ENCODE results near the gene COG6.

COG6 gene

DNA sequence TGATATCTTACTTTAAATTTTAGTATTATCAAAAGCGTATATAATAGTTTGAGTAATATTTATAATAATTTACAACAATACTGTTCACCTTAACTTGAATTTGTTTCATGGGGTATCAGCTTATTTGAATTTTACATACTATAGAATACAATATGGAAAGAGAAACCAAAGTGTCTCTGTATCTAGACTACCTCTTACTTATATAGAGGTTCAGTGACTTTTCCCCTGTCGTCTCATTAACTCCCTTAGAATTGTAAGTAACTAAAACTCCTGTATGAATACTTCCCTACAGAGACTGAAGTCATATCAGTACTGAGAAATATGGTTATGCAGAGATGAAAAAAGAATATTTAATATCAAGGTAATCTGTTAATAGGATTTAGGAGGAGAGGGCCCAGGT lies 26.8 kb downstream of the COG6 start:
- no peak for DNase-seq (ENCODE audit: low read depth)

DNA sequence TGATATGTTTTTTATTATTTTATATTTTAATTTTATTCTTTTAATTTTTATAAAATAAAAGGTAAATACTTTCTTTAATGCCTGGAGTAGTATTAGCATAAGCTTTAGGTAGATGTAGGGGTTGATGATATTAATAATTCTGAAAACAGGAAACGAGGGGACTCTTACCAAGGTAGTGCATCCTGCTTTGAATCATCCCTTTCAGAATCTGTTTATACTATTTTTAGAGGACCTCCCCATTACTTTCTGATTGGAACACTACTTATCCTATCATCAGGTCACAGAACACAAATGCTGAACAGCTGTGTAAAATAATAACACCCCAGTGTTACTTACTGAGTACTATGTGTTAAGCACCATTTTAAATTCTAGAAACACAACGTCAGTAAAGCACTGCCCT lies 27.3 kb downstream of the COG6 start:
- no peak for DNase-seq (ENCODE audit: low read depth)

DNA sequence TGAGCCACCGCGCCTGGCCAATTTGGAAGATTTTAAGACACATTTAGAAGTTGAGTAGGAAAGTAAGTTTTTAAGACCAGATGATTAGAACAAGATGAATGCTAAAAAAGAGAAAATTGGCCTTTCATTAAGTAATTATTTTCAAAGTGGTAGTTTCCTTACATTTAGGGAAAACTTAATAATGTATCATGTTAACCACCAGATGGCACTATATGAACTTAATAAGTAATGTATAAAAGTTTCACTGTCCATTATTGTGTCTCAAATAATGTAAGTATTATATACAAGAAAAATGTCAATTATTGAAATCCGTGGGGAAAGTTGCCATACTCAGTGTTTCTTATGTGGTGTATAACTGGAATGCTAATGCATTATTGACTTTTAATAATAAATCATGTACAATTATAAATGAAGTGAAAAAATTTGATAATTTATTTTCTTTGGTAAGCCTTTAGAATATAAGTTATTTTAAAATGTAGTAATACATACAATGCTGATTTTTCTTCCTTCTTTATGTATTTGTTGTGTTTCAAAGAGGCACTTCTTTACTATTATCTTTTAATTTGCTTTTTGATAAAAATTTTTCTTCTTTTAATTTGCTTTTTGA lies 29.2 kb downstream of the COG6 start:
- DNase-seq (ENCODE audit: low read depth) = peak; percentile 50

DNA sequence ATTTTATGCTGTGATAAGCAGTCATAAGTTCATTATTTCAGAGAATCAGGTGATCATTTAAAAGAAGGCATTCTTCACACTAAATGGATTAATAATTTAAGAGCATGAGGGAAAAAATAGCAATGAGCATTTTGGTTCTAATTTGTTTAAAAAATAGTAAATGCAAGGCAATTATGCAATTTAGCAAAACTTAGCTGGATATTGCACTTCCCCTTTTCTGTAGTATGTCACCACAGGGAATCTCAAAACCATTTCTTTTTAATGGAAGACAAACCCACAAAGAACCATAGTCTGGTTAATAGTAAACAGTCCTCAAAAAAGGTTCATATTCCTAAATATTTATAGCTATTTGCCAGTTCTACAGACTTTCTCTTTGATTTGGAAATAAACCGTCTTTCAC lies 30.2 kb downstream of the COG6 start:
- no peak for DNase-seq (ENCODE audit: low read depth)

DNA sequence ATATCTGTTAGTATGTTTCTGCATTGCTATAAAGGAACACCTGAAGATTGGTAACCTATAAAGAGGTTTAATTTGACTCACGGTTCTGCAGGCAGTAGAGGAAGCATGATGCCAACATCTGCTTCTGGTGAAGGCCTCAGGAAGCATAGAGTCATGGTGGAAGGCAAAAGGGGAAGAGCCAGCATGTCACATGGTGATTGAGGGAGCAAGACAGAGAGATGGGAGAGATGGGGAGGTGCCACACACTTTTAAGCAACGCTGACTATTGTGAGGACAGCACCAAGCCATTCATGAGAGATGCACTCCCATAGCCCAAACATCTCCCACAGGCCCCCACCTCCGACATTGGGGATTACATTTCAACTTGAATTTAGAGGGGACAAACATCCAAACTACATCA lies 32.8 kb downstream of the COG6 start:
- DNase-seq (ENCODE audit: low read depth) = no peak

DNA sequence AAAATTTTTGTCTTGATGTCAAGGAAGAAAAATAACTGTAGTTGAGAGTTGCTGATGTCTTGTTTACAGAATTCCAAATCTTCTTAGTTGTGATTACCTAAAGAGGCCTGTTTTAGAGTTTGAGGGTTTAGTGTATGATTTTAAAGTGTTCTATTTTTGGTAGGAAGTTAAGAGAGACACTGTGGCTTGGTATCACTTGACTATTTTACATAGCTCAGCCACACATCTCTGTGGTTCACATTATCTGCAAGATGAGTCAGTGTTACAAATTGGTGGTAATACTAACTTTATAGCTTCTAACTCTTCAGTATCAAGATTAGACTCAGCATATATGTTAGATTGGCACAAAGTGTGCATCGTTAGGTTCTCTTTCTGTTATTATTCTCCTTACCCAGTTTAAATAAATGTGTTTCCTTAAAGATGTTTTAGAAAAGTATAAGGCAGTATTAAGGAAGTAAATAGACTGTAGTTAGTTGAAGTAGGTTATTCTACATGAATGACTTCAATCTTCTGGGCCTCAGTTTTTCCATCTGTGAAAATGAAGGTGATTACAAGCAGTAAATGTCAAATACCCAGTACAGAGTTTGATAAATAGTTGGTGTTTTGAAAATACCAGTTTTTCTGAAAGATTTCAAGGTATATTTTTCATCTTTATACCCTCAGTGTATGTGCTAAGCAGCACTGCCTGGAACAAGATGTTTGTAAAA lies 33.4 kb downstream of the COG6 start:
- DNase-seq (ENCODE audit: low read depth) = no peak

DNA sequence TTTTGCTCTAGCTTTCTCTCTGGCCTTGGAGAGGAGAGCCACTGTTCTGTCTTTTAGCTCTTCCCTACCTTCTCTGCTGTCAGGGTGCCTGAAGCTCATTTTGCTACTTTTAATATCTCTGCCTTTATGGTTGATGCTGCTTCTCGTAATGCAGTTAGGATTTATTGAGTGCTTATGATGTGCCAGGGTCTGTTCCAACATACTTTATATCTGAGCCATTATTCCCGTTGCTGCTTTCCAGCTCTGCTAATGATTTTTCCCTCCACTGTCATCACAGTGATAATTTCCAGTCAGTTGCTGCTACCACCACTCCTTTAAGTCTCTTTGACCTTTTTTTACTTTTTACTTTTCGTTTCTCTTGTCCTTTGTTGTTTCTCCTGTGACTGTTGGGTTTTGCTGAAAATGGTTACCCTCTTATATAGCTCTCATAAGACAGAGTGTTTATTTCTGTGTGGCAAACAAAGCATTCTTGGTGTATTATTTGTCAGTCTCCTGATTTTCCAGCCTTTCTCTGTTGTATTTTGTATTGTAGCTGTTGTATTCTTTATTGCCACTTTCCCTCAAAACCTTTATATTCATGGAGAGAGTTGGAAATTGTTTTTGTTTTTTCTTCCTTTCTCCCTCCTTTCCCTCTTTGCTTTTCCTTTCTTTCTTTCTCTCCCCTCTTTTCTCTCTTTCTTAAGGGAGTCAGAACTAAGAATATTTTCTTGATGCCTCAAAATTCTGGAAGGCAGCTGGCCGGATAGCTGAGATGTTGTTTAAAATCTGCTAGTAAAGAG lies 37.4 kb downstream of the COG6 start:
- DNase-seq (ENCODE audit: low read depth) = no peak

GRCh38 chr13:39699274-39699673 lies 43.8 kb downstream of the COG6 start:
- DNase-seq (ENCODE audit: low read depth) = no peak

- DNase-seq (ENCODE audit: low read depth) = no peak
Observed at GRCh38 chr13:39712626-39713025, 57.2 kb downstream of the COG6 start.

- peak; percentile 14 for DNase-seq (ENCODE audit: low read depth)
Observed at GRCh38 chr13:39729156-39729555, 73.7 kb downstream of the COG6 start.

- DNase-seq (ENCODE audit: low read depth) = no peak
Observed at GRCh38 chr13:39734952-39735351, 79.5 kb downstream of the COG6 start.

- no peak for DNase-seq (ENCODE audit: low read depth)
Observed at GRCh38 chr13:39737047-39737446, 81.6 kb downstream of the COG6 start.

DNA sequence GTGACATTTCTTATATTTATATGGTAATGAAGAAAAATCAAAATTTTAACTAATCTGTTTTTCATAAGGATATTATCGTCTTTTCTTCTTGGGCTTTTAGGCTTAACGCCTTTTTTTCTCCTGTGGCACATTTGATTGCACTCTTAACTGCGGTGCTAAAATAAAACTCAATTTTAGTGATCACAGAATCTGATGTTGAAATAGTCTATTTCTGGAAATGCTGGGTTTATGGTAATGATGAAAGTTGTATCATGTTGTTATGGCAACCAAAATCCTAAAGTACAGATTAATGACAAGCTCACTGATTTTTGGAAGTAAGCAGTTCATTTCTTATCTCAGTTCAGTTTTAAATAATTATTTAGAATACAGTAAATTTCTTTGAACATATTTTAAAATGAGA lies 85.3 kb downstream of the COG6 start:
- no peak for DNase-seq (ENCODE audit: low read depth)

GRCh38 chr13:39748961-39749360 lies 93.5 kb downstream of the COG6 start:
- DNase-seq (ENCODE audit: low read depth) = no peak

DNA sequence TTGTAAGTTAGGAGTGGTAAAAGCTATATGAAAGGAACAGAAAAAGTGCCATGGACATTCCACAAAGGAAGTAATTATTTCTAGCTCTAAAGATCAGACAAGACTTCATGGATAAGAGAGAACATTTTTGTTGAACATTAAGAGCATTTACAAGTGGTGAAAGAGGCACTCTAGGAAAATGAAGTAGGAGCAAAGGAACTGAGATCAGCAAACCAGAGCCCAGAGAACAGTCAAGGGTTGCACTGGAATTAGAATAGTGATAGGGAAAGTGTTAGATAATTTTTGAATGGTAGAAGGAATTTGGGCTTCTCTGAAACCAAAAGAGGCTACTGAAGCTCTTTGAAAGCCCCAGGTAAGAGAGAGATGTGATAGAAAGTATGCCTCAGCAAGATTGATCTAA lies 94.1 kb downstream of the COG6 start:
- DNase-seq (ENCODE audit: low read depth) = no peak

DNA sequence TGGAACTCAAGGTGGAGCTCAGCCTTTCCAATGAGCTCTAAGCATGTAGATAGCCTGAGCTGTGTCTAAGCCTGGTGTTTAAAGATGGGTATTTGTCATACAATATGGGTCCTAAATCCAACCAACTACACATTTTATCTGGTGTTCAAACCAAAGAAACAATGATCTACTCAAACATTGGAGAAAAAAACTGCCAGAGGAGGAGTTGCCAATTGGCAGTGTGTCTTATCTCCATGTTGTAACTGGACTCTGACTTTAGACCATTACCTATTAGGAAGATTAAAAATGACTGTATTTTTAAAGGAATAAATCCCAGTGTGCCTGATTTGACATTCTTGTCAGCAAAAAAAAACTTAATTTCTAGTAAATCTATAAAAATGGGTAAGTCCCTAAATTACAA lies 96.3 kb downstream of the COG6 start:
- DNase-seq (ENCODE audit: low read depth) = no peak

DNA sequence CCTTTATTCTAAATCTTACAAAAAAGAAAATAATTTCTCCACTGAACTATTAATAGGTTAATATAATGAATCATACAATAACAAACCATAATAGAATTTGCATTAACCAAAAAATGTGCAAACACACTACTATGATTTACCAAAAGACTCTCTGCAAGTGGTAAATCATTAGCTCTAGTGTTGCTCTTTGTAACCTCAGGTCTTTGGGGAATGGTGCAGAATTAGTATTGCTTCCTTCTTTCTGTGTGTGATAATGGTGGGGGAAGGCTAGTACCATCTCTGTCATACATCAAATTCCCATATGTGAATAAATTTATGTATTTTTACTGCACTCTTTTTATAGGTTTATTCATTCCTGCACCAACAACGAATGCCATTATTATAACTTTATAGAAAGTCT lies 105.1 kb downstream of the COG6 start:
- no peak for DNase-seq (ENCODE audit: low read depth)

- peak; percentile 69 for DNase-seq (ENCODE audit: low read depth)
Observed at GRCh38 chr13:39765801-39766463, 110.5 kb downstream of the COG6 start.

- DNase-seq (ENCODE audit: low read depth) = no peak
Observed at GRCh38 chr13:39766464-39767158, 111.1 kb downstream of the COG6 start.

DNA sequence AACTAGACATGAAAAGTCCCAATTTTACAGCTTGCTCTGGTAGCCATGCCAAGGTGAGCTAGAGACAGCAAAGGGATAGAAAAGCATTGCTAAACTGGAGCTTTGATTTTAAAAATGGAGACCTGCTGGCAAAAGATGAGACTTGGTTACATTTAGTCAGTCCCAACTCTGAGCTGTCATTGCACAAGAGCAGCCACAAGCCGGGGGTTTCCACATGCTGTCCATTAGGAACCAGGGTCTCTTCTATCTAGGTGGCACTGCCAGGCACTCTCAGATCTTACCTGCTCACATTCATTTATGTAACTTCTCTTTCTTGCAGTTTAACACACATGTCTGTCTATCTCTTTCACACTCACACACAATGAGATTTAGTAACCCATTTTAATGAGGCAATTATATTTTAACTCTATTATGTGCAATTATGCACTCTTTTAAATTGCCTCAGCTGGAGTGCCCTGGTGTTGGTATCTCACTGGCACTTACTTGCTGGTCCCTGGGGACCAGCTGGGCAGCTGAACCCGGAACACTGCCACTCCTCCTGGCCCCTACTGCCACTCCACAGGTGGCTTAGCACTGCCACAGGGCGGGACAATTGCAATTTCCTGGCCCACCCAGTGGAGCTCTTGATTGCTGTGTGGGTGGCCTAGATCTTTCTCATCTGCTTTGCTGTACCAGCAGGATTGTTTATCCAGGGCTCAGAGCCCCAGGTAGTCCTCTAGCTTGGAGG lies 112.5 kb downstream of the COG6 start:
- no peak for DNase-seq (ENCODE audit: low read depth)

- DNase-seq (ENCODE audit: low read depth) = no peak
Observed at GRCh38 chr13:39768962-39769361, 113.5 kb downstream of the COG6 start.
